ENCODE measurements around the gene TTC33. TPM values are rescaled to one million over a fixed set of nuclear protein-coding genes. Genes with fewer than 3 reads are reported as not detected.
"Not testable (repeated sequence)": the region's sequence is repeated elsewhere in the genome, so short reads cannot be mapped to it uniquely, and the experiment has no call there.

TTC33 gene
- total and polyA plus RNA-seq, 5 experiments from 2014 or later = 8.4 to 18.9 (median 14.8) TPM

- ATAC-seq, DNase-seq, POLR2A ChIA-PET, H3K27ac Mint-ChIP-seq, H3K4me3 Mint-ChIP-seq, H3K27me3 Mint-ChIP-seq: not testable (repeated sequence)
- H3K9me3 Mint-ChIP-seq = peaks cover 18 to 88% (median 65%) of the 10 kb centered on the region in 9 donors
- H3K36me3 Mint-ChIP-seq = peaks cover 55 to 82% (median 68%) of the 10 kb centered on the region in 3 donors
- H3K4me1 Mint-ChIP-seq = peaks cover 0 to 13% (median 4%) of the 10 kb centered on the region in 4 donors
Measured at GRCh38 chr5:40705484-40705883, 50.3 kb downstream of the TTC33 start.

DNA sequence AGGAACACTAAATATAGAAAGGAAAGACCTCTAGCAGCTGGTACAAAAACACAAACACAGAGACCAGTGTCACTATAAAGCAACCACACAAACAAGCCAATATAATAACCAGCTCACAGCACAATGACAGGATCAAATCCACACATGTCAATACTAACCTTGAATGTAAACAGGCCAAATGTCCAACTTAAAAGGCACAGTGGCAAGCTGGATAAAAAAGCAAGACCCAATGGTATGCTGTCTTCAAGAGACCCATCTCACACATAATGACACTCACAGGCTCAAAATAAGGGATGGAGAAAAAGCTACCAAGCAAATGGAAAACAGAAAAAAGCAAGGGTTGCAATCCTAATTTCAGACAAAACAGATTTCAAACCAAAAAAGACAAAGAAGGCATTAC is 53.7 kb downstream of the TTC33 start:
- peaks cover 71 to 81% (median 78%) of the 10 kb centered on the region in 3 donors for H3K36me3 Mint-ChIP-seq
- ATAC-seq, POLR2A ChIA-PET, H3K4me3 Mint-ChIP-seq, H3K27me3 Mint-ChIP-seq, H3K4me1 Mint-ChIP-seq, H3K27ac Mint-ChIP-seq, DNase-seq: not testable (repeated sequence)
- H3K9me3 Mint-ChIP-seq = peaks cover 18 to 73% (median 53%) of the 10 kb centered on the region in 9 donors

DNA sequence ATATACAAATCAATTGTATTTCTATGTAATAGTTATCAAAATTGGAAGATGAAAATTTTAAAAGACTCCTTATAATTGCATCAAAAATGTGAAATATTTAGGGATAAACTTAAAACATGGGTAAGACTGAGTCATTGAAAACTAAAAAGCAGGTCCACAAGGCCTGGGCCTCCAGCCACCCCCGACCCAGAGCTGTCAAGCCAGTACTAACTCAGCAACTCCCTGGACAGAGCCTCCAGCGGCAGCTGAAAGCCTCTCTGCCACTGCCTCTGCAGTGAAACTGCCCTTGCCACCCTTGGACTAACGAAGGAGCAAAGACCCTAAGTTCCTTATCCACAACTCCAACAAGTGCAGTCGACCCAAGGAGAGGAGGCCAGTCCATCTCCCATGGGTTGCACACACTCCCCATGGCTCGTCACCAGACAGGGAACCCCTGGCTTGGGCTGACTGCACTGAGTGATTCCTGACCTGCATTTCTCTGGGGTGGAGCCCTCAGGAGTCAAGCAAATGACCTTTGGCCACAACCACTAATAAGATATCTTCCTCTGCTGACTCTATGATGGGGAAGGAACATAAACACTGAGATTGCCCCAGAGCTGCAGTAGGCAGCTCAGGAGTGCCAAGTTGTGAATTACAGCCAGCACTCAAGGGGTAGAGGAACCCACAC is 55.5 kb downstream of the TTC33 start:
- Mint-ChIP-seq H3K4me1 (peaks cover 0 to 5% (median 4%) of the 10 kb centered on the region in 4 donors), H3K27ac (no peak overlapping the region), H3K27me3 (no peaks in the 10 kb centered on the region), H3K36me3 (peaks cover 62 to 79% (median 77%) of the 10 kb centered on the region in 3 donors), H3K9me3 (peaks cover 15 to 55% (median 40%) of the 10 kb centered on the region in 9 donors), H3K4me3 (no peak overlapping the region)
- no peak for DNase-seq
- POLR2A ChIA-PET = no interaction called here
- ATAC-seq = no peak

GRCh38 chr5:40694433-40694832 is 61.3 kb downstream of the TTC33 start:
- Mint-ChIP-seq H3K27ac (peak overlapping the region in 5 of 10 donors; percentile 13 to 77 (median 25)), H3K9me3 (peaks cover 0 to 2% (median 0%) of the 10 kb centered on the region in 9 donors), H3K36me3 (peaks cover 12 to 79% (median 51%) of the 10 kb centered on the region in 3 donors), H3K27me3 (no peaks in the 10 kb centered on the region), H3K4me3 (no peak overlapping the region), H3K4me1 (peaks cover 14 to 38% (median 31%) of the 10 kb centered on the region in 4 donors)
- no peak for DNase-seq
- POLR2A ChIA-PET = no interaction called here
- no peak for ATAC-seq

GRCh38 chr5:40691894-40692293 is 63.9 kb downstream of the TTC33 start:
- Mint-ChIP-seq H3K4me1 (peaks cover 20 to 60% (median 56%) of the 10 kb centered on the region in 4 donors), H3K27me3 (no peaks in the 10 kb centered on the region), H3K27ac (peak overlapping the region in 9 of 10 donors; percentile 27 to 92 (median 70)), H3K36me3 (peaks cover 0 to 83% (median 36%) of the 10 kb centered on the region in 3 donors), H3K4me3 (peak overlapping the region in 2 of 10 donors; percentile 18 to 40), H3K9me3 (no peaks in the 10 kb centered on the region)
- DNase-seq (no peak), ATAC-seq (peak in 1 of 2 donors; percentile 4)
- POLR2A ChIA-PET = interaction anchor here (0.6 kb wide), 1 partner anchor 100 kb away, joined by 5 read pairs; no protein-coding TSS in a partner anchor

DNA sequence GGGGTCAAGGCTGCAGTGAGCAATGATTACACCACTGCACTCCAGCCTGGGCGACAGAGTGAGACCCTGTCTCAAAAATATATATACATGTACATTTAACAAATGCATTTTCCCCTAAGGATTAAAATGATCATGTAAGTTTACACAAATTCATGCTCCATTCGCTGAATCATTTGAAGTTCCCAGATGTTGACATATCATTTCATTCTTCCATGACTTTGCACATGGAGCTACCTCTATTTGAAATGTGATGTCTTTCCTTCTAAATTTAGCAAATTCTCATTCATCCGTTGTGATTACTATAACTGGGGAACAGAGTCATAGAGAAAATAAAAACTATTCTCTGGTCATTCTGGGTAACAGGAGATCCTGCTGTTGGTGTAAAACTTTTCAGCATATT is 65.5 kb downstream of the TTC33 start:
- DNase-seq = no peak
- no peaks in the 10 kb centered on the region for H3K27me3 Mint-ChIP-seq
- peaks cover 24 to 72% (median 68%) of the 10 kb centered on the region in 4 donors for H3K4me1 Mint-ChIP-seq
- no peak for ATAC-seq
- H3K27ac Mint-ChIP-seq = peak overlapping the region in 9 of 10 donors; percentile 5 to 92 (median 69)
- peaks cover 0 to 78% (median 24%) of the 10 kb centered on the region in 3 donors for H3K36me3 Mint-ChIP-seq
- H3K4me3 Mint-ChIP-seq = peak overlapping the region in 5 of 10 donors; percentile 3 to 57 (median 48)
- H3K9me3 Mint-ChIP-seq = no peaks in the 10 kb centered on the region
- POLR2A ChIA-PET = interaction anchor here (0.6 kb wide), 1 partner anchor 532 kb away, joined by 3 read pairs; no protein-coding TSS in a partner anchor

DNA sequence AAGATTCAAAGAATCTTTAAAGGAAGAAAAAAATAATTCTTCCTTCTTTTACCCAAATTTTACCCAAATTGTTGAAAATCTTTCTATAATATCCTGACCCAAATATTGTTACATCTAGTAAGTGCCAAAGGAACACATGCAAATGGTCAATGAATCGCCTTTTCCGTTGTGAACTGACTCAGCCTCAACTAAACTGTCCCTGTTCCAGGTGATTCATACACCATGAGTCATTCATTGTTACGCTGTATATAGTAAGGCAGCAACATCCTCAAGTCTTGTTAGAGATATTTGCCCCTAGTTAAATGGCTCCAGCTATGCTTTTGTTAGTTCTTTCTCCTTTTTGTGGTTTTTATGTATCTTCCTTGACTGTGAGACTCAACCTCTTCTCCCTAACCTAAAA is 66.3 kb downstream of the TTC33 start:
- peak in 1 of 10 donors; percentile 19 for DNase-seq
- POLR2A ChIA-PET = no interaction called here
- H3K4me3 Mint-ChIP-seq = peak overlapping the region in 6 of 10 donors; percentile 39 to 100 (median 57)
- H3K36me3 Mint-ChIP-seq = peaks cover 0 to 74% (median 16%) of the 10 kb centered on the region in 3 donors
- peak in 1 of 2 donors; percentile 27 for ATAC-seq
- no peaks in the 10 kb centered on the region for H3K9me3 Mint-ChIP-seq
- no peaks in the 10 kb centered on the region for H3K27me3 Mint-ChIP-seq
- peaks cover 25 to 73% (median 73%) of the 10 kb centered on the region in 4 donors for H3K4me1 Mint-ChIP-seq
- peak overlapping the region in 8 of 10 donors; percentile 5 to 93 (median 78) for H3K27ac Mint-ChIP-seq

- Mint-ChIP-seq H3K4me3 (peak overlapping the region in 7 of 10 donors; percentile 3 to 100 (median 94)), H3K36me3 (peaks cover 0 to 70% (median 12%) of the 10 kb centered on the region in 3 donors), H3K27me3 (no peaks in the 10 kb centered on the region), H3K9me3 (no peaks in the 10 kb centered on the region), H3K27ac (peak overlapping the region in 8 of 10 donors; percentile 20 to 99 (median 92)), H3K4me1 (peaks cover 26 to 77% (median 77%) of the 10 kb centered on the region in 4 donors)
- ATAC-seq (no peak), DNase-seq (no peak)
- POLR2A ChIA-PET = no interaction called here
Measured at GRCh38 chr5:40688996-40689395, 66.8 kb downstream of the TTC33 start.

GRCh38 chr5:40688127-40688761 is 67.5 kb downstream of the TTC33 start:
- H3K4me1 Mint-ChIP-seq = peaks cover 29 to 83% (median 81%) of the 10 kb centered on the region in 4 donors
- peak overlapping the region; percentile 75 to 100 (median 92) for H3K4me3 Mint-ChIP-seq
- DNase-seq = peak; percentile 62 to 92 (median 86)
- no peaks in the 10 kb centered on the region for H3K27me3 Mint-ChIP-seq
- H3K27ac Mint-ChIP-seq = peak overlapping the region; percentile 88 to 99 (median 96)
- peaks cover 0 to 69% (median 11%) of the 10 kb centered on the region in 3 donors for H3K36me3 Mint-ChIP-seq
- POLR2A ChIA-PET = no interaction called here
- no peaks in the 10 kb centered on the region for H3K9me3 Mint-ChIP-seq
- peak; percentile 66 to 71 for ATAC-seq

DNA sequence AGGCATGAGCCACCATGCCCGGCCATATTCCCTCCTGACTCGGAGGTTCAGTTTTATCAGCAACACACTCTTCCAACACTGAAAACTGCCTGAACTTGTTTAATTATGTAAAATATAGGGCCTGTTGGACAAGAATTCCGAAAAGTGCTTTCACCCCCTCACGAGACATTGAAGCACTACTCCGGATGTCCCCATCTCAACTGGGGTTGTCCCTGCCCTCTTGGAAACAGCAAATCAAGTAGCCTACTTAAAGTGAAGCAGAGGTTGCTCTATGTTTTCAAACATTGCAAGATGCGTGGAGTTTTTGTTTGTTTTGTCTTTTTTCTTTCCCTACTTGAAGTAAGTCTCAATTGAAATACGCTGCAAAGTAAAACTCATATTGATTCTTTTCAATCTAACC is 68.4 kb downstream of the TTC33 start:
- Mint-ChIP-seq H3K4me3 (peak overlapping the region; percentile 75 to 100 (median 92)), H3K4me1 (peaks cover 28 to 90% (median 82%) of the 10 kb centered on the region in 4 donors), H3K27ac (peak overlapping the region; percentile 92 to 99 (median 96)), H3K9me3 (no peaks in the 10 kb centered on the region), H3K27me3 (no peaks in the 10 kb centered on the region), H3K36me3 (peaks cover 0 to 64% (median 11%) of the 10 kb centered on the region in 3 donors)
- DNase-seq (peak in 5 of 10 donors; percentile 9 to 59 (median 43)), ATAC-seq (peak; percentile 28 to 34)
- POLR2A ChIA-PET = no interaction called here

- H3K27me3 Mint-ChIP-seq = no peaks in the 10 kb centered on the region
- H3K27ac Mint-ChIP-seq = peak overlapping the region; percentile 86 to 99 (median 95)
- peaks cover 9 to 63% (median 16%) of the 10 kb centered on the region in 3 donors for H3K36me3 Mint-ChIP-seq
- no peak for ATAC-seq
- peak overlapping the region; percentile 62 to 100 (median 92) for H3K4me3 Mint-ChIP-seq
- peaks cover 26 to 92% (median 73%) of the 10 kb centered on the region in 4 donors for H3K4me1 Mint-ChIP-seq
- POLR2A ChIA-PET = interaction anchor here (0.7 to 1.2 kb wide), 4 partner anchors 31 to 279 kb away, joined by 3 to 7 read pairs (median 4); no protein-coding TSS in a partner anchor
- no peak for DNase-seq
- peaks cover 0 to 2% (median 0%) of the 10 kb centered on the region in 9 donors for H3K9me3 Mint-ChIP-seq
Measured at GRCh38 chr5:40685976-40686486, 69.7 kb downstream of the TTC33 start.

- H3K9me3 Mint-ChIP-seq = peaks cover 0 to 2% (median 0%) of the 10 kb centered on the region in 9 donors
- H3K4me1 Mint-ChIP-seq = peaks cover 29 to 88% (median 67%) of the 10 kb centered on the region in 4 donors
- POLR2A ChIA-PET = interaction anchor here (0.7 to 1.2 kb wide), 3 partner anchors 32 to 248 kb away, joined by 3 to 7 read pairs (median 3); no protein-coding TSS in a partner anchor
- DNase-seq = no peak
- H3K27me3 Mint-ChIP-seq = no peaks in the 10 kb centered on the region
- ATAC-seq = no peak
- H3K36me3 Mint-ChIP-seq = peaks cover 9 to 58% (median 12%) of the 10 kb centered on the region in 3 donors
- peak overlapping the region; percentile 54 to 99 (median 94) for H3K27ac Mint-ChIP-seq
- H3K4me3 Mint-ChIP-seq = peak overlapping the region; percentile 62 to 100 (median 92)
Measured at GRCh38 chr5:40685193-40685592, 70.6 kb downstream of the TTC33 start.
